Neutrophil (primary cell): ENCODE data around the gene PGK1.
A peak's percentile ranks its signal among the peaks of the same experiment; 100 is the strongest.

Experiments
- H3K27ac ChIP-seq: fragments of 200-600 bp; sonication (generic); 2 replicates; pipeline ENCODE4 v1.5.1; 2016; ENCODE audit warnings: mild to moderate bottlenecking, moderate library complexity
- H3K27me3 ChIP-seq: fragments of 200-600 bp; sonication (generic); 2 replicates; pipeline ENCODE4 v1.6.0; 2016; ENCODE audit warnings: mild to moderate bottlenecking
- H3K36me3 ChIP-seq: fragments of 200-600 bp; sonication (generic); 2 replicates; pipeline ENCODE4 v1.5.1; 2017
- H3K4me1 ChIP-seq, 2 experiments: fragments of 200-600 bp in 1 of 2; sonication (generic) in 1 of 2; 1 replicate in 1 of 2; 2 replicates in 1 of 2; pipeline versions ENCODE4 v1.5.1 to v1.6.1; 2013 to 2016; ENCODE audit warnings: low read depth in 1 of 2, low read length in 1 of 2, mild to moderate bottlenecking in 1 of 2, moderate library complexity in 1 of 2; ENCODE audit not compliant: control insufficient read depth in 1 of 2, insufficient read depth in 1 of 2
- H3K4me3 ChIP-seq, 2 experiments: fragments of 200-600 bp in 1 of 2; sonication (generic) in 1 of 2; 1 replicate in 1 of 2; 2 replicates in 1 of 2; pipeline ENCODE4 v1.5.1; 2013 to 2016; ENCODE audit warnings: low read depth in 1 of 2, low read length in 1 of 2, mild to moderate bottlenecking in 1 of 2, moderate library complexity in 1 of 2
- H3K9me3 ChIP-seq: fragments of 200-600 bp; sonication (generic); 2 replicates; pipeline ENCODE4 v1.5.1; 2016
- CTCF ChIP-seq: fragments of 200-600 bp; sonication (generic); IDR thresholded peaks from 2 replicates; pipeline ENCODE4 v1.5.1; 2016; ENCODE audit warnings: antibody characterized with exemption

PGK1 gene

DNA sequence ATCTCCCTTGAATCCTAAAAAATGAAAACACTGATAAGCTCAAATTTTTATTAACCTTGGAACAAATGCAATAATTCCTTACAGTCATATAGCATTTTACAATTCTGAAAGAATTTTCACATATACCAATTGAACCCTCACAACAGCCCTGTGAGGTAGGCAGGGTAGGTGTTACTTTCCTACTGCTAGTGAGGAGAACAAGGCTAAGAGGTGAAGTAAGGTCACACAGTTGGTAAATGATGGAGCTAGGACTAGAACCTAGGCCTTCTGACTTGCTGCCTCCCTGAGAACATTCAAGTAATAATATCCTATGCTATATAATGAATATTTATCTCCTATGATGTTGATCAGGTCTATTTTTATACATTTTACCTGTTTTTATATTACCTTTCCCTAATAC is 25.7 kb downstream of the PGK1 start:
- Histone ChIP-seq H3K4me3 (no peak overlapping the region), H3K9me3 (no peaks in the 10 kb centered on the region), H3K4me1 (no peaks in the 10 kb centered on the region), H3K36me3 (peaks cover 66% of the 10 kb centered on the region), H3K27me3 (no peaks in the 10 kb centered on the region), H3K27ac (no peak overlapping the region)
- TF ChIP-seq CTCF, result no peak

DNA sequence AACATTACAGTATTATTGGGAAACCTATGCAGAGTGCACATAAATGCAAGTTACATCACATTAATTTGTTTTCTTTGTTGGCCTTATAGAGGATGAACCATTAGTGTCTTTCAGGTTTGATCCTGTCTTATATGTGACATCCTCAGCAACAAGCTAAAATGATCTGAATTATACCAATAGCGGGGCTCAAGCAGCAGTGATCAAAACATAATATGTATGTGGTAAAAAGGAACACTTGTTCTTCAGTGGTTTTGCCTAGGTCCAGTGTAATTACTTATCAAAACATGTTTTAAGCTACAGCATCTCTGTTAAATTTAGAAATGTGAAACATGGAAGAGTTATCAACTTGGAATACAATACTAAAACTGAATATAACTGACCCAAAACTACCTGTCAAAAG is 26.3 kb downstream of the PGK1 start:
- H3K27ac ChIP-seq, result no peak overlapping the region

GRCh38 chrX:78131117-78131516 is 27.1 kb downstream of the PGK1 start:
- Histone ChIP-seq H3K27me3 (no peaks in the 10 kb centered on the region), H3K36me3 (peaks cover 52% of the 10 kb centered on the region), H3K4me1 (no peaks in the 10 kb centered on the region), H3K9me3 (no peaks in the 10 kb centered on the region), H3K27ac (peak overlapping the region; percentile 8), H3K4me3 (no peak overlapping the region)
- TF ChIP-seq CTCF, result no peak

More for the DNA sequence above, 26.3 kb downstream of the PGK1 start:
- peaks cover 59% of the 10 kb centered on the region for H3K36me3 ChIP-seq
- no peaks in the 10 kb centered on the region for H3K4me1 ChIP-seq
- no peak overlapping the region for H3K4me3 ChIP-seq
- no peak for TF ChIP-seq CTCF
- H3K9me3 ChIP-seq, result no peaks in the 10 kb centered on the region
- no peaks in the 10 kb centered on the region for H3K27me3 ChIP-seq

DNA sequence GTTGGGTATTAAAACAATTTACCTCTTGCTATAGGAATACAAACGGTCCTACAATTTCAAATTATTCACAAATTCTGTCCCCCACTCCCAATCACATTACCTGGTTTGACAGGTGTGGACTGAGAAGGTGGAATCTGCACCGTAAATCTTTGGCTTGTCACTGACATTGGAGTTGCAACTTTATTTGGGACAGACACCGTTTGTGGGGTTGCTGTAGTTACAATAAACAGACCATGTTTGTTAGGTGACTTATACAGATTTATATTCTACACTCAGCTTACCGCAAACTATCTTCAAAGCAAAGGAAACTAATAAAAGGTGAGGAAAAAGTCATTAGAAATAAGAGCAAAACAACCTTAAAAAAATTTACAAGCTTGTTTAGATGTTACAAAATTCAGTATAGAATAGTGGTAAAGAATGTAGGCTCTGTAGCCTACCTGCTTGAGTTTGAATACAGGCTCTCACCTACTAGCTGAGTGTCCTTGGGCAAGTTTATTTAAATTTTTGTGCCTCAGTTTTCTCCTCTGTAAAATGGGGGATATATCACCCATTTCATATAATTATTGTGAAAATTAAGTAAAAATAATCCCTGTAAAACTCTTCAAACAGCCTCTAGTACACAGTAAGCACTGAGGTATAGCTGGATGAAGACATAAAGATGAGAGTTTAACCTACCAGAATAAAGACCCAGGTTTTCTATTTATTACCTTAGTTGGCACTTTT is 29.4 kb downstream of the PGK1 start:
- Histone ChIP-seq H3K9me3 (no peaks in the 10 kb centered on the region), H3K36me3 (peaks cover 29% of the 10 kb centered on the region), H3K4me3 (no peak overlapping the region), H3K27ac (no peak overlapping the region), H3K4me1 (no peaks in the 10 kb centered on the region), H3K27me3 (no peaks in the 10 kb centered on the region)
- TF ChIP-seq CTCF, result no peak

- TF ChIP-seq CTCF, result no peak
- Histone ChIP-seq H3K27ac (peak within 1 kb of the TSS; percentile 8), H3K27me3 (no peaks in the 10 kb centered on the region)
Observed at GRCh38 chrX:78139160-78140123, 35.4 kb downstream of the PGK1 start, which contains the start of gene TAF9B. TSS of gene TAF9B (minus strand) at chrX:78139650. CDS start at chrX:78139611, 39 bp downstream.

More at GRCh38 chrX:78139160-78140123, 35.4 kb downstream of the PGK1 start, which contains the start of gene TAF9B:
- H3K36me3 ChIP-seq, result no peaks in the 10 kb centered on the region
- no peaks in the 10 kb centered on the region for H3K4me1 ChIP-seq
- H3K9me3 ChIP-seq, result no peaks in the 10 kb centered on the region
- peak within 1 kb of the TSS; percentile 64 to 71 for H3K4me3 ChIP-seq
